Osteocyte (in vitro differentiated cells): Measurements from ENCODE around the gene SMOC2. TPM values are rescaled to one million over a fixed set of nuclear protein-coding genes. Genes with fewer than 3 reads are reported as not detected.

ENCODE experiments used
- DNase-seq: peaks from one replicate; pipeline ENCODE4 v3.0.0; 2021; ENCODE audit warnings: mixed read lengths; ENCODE audit not compliant: unreplicated experiment; ENCODE audit errors: extremely low spot score
- H3K27ac Mint-ChIP-seq: one replicate; pipeline ENCODE4 v1.8.0; 2021; ENCODE audit warnings: mild to moderate bottlenecking, mixed read lengths; ENCODE audit not compliant: unreplicated experiment
- H3K27me3 Mint-ChIP-seq: one replicate; pipeline ENCODE4 v1.8.0; 2021; ENCODE audit warnings: mixed read lengths; ENCODE audit not compliant: unreplicated experiment
- H3K36me3 Mint-ChIP-seq: one replicate; pipeline ENCODE4 v1.8.0; 2021; ENCODE audit warnings: mixed read lengths; ENCODE audit not compliant: unreplicated experiment
- H3K4me1 Mint-ChIP-seq: one replicate; pipeline ENCODE4 v1.8.0; 2021; ENCODE audit warnings: mixed read lengths; ENCODE audit not compliant: unreplicated experiment
- H3K4me3 Mint-ChIP-seq: one replicate; pipeline ENCODE4 v1.8.0; 2021; ENCODE audit warnings: mild to moderate bottlenecking, moderate library complexity, mixed read lengths; ENCODE audit not compliant: unreplicated experiment
- H3K9me3 Mint-ChIP-seq: one replicate; pipeline ENCODE4 v1.8.0; 2021; ENCODE audit warnings: mixed read lengths; ENCODE audit not compliant: unreplicated experiment
- total RNA-seq: library from RNA; stranded (reverse); gene quantifications from 2 replicates; pipeline ENCODE4 v1.2.1, GENCODE V29; 2021
- TF ChIP-seq, protein P1 (sequence below): fragments of 200-600 bp; sonication (generic); IDR thresholded peaks from 2 replicates; pipeline ENCODE4 v1.5.0; 2021; ENCODE audit warnings: antibody characterized with exemption, mild to moderate bottlenecking, moderate library complexity

SMOC2 gene
- total RNA-seq, 1 donor from 2014 or later: 11.6 TPM

DNA sequence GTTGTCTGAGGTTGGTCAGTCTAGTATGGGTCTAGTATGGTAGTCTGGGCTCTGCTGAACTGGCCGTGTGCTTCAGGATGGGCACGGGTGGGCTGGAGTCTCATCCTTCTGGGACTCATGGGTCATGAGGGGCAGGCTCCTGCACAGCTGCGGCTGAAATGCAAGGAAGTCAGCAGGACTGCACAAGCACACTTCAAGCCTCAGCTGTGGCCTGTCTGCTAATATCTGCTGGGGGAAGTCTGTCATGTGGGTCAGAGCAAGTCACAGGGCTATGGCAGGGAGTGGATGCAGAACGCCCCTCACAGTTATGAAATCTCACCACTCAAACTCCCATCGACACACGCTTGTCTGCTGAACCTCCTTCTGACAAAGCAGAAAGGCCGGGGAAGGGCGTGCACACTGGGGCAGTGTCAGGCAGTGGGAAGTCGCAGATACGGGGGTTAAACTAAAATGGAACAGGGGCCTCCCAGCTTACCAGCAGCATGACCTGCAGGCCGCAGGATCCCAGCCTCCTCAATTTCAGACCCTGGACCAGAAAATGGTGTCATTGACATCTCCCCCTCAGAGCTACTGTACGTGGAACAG lies 229.5 kb downstream of the SMOC2 start:
- Mint-ChIP-seq H3K27ac (no peak overlapping the region), H3K4me1 (no peaks in the 10 kb centered on the region), H3K4me3 (no peak overlapping the region), H3K9me3 (no peaks in the 10 kb centered on the region), H3K36me3 (no peaks in the 10 kb centered on the region), H3K27me3 (peaks cover 17% of the 10 kb centered on the region)
- peak; percentile 75 for DNase-seq
- TF ChIP-seq, protein P1, sequence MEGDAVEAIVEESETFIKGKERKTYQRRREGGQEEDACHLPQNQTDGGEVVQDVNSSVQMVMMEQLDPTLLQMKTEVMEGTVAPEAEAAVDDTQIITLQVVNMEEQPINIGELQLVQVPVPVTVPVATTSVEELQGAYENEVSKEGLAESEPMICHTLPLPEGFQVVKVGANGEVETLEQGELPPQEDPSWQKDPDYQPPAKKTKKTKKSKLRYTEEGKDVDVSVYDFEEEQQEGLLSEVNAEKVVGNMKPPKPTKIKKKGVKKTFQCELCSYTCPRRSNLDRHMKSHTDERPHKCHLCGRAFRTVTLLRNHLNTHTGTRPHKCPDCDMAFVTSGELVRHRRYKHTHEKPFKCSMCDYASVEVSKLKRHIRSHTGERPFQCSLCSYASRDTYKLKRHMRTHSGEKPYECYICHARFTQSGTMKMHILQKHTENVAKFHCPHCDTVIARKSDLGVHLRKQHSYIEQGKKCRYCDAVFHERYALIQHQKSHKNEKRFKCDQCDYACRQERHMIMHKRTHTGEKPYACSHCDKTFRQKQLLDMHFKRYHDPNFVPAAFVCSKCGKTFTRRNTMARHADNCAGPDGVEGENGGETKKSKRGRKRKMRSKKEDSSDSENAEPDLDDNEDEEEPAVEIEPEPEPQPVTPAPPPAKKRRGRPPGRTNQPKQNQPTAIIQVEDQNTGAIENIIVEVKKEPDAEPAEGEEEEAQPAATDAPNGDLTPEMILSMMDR: no peak

DNA sequence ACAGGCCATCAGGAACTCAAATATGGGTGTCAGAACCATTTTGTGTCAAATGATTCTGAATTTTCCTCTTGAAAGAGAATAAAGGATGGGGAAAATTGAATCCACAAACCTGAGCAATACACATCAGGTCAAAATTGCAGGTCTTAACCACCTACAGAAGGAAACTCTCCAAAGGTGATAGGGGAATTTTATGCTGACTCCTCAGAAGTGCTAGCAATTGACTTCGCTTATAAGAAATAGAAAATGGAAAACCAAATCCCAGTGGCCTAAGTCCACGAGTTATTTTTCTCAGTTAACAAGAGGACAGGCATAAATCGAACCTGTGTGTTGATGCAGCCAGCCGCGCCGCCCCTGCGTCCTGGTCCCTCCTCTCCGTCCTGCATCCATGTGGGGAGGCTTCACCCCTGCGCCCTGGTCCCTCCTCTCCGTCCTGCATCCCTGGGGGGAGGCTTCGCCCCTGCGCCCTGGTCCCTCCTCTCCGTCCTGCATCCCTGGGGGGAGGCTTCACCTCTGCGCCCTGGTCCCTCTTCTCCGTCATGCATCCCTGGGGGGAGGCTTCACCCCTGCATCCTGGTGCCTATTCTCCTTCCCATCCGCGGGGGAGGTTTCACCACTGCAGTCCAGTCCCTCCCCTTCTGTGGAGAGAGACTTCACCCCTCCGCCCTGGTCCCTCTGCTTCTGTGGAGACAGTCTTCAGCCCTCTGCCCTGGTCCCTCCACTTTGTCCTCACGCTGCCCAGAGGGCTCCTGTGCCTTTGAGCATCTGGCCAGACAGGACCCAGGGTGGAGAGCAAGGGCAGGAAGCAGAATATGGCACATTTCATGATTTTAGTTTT lies 230.3 kb downstream of the SMOC2 start:
- Mint-ChIP-seq H3K9me3 (no peaks in the 10 kb centered on the region), H3K27ac (no peak overlapping the region), H3K36me3 (no peaks in the 10 kb centered on the region), H3K4me1 (no peaks in the 10 kb centered on the region), H3K27me3 (peaks cover 16% of the 10 kb centered on the region), H3K4me3 (no peak overlapping the region)
- DNase-seq: peak; percentile 71
- TF ChIP-seq, protein P1: no peak

GRCh38 chr6:168671863-168672546 lies 231.0 kb downstream of the SMOC2 start:
- Mint-ChIP-seq H3K27me3 (peaks cover 9% of the 10 kb centered on the region), H3K36me3 (no peaks in the 10 kb centered on the region), H3K9me3 (no peaks in the 10 kb centered on the region), H3K27ac (no peak overlapping the region), H3K4me1 (peaks cover 1% of the 10 kb centered on the region), H3K4me3 (no peak overlapping the region)
- DNase-seq: no peak
- TF ChIP-seq, protein P1: no peak

DNA sequence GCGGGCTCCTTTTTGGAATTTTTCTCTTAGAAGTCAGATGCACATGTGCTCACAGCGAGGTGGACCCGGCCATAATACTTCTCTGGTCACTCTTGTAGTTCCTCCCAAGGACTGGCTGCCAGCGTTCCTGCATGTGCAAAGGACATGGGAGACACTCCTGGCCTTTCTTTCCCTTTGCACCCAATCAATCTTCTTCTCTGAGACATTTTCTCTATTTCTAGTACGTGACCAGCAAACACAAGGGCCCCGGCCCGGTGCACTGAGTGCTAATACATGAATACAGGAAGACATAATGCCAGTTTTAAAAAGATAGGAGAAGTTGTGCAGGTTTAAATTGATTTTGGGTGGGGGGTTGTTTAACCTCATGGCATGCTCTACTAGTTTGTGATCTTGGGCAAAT lies 233.6 kb downstream of the SMOC2 start:
- H3K4me1 Mint-ChIP-seq: peaks cover 2% of the 10 kb centered on the region
- no peak for DNase-seq
- no peaks in the 10 kb centered on the region for H3K9me3 Mint-ChIP-seq
- peaks cover 5% of the 10 kb centered on the region for H3K27me3 Mint-ChIP-seq
- TF ChIP-seq, protein P1: no peak
- H3K27ac Mint-ChIP-seq: no peak overlapping the region
- H3K4me3 Mint-ChIP-seq: no peak overlapping the region
- no peaks in the 10 kb centered on the region for H3K36me3 Mint-ChIP-seq

- Mint-ChIP-seq H3K27ac (no peak overlapping the region), H3K9me3 (no peaks in the 10 kb centered on the region), H3K4me1 (peaks cover 2% of the 10 kb centered on the region), H3K27me3 (peaks cover 5% of the 10 kb centered on the region), H3K36me3 (no peaks in the 10 kb centered on the region), H3K4me3 (no peak overlapping the region)
- DNase-seq: no peak
- TF ChIP-seq, protein P1: no peak
Observed at GRCh38 chr6:168675375-168675774, 234.4 kb downstream of the SMOC2 start.
